WTC11 (cell line): ENCODE data around the gene TMEM143.

ENCODE experiments used
- CREB1 ChIP-seq: sonication (generic); formaldehyde crosslinking; IDR thresholded peaks from 2 replicates; pipeline ENCODE4 v1.8.0; 2023; ENCODE audit warnings: mild to moderate bottlenecking, missing genetic modification reagents
- TF ChIP-seq, protein P1 (sequence below): fragments of 200-600 bp; IDR thresholded peaks from 2 replicates; pipeline ENCODE4 v1.8.0; 2022; ENCODE audit warnings: antibody characterized with exemption
- TF ChIP-seq, protein P2 (sequence below): sonication (generic); formaldehyde crosslinking; IDR thresholded peaks from 2 replicates; pipeline ENCODE4 v1.8.0; 2022; ENCODE audit warnings: mild to moderate bottlenecking, missing genetic modification reagents

DNA sequence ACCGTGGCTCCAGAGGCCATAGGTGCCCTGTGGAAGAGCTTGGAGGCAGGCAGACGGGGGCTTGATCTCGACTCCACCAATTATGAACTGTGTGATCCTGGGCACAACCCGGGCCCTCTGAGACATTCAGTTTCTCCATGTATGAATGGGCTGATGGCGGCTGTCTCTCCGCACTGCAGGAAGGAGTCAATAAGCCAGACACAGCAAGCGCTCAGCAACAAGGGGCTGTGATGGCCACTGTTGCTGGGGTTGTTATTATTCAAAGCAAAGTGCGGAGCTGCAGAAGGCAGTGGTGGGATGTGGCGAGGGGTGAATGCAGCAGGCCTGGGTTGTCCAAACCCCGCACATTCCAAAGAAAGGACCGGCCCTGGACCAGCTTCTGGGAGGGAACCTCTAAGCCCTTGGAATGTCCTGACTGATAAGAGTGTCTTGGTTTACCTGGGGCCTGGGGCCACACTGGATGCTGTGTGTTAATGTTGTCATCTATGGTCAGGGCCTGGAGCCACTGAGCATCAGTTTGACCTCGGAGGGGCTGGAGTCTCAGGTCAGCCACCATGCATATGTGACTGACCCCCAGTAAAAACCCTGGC lies 8.3 kb downstream of the TMEM143 start:
- TF ChIP-seq, protein P1, sequence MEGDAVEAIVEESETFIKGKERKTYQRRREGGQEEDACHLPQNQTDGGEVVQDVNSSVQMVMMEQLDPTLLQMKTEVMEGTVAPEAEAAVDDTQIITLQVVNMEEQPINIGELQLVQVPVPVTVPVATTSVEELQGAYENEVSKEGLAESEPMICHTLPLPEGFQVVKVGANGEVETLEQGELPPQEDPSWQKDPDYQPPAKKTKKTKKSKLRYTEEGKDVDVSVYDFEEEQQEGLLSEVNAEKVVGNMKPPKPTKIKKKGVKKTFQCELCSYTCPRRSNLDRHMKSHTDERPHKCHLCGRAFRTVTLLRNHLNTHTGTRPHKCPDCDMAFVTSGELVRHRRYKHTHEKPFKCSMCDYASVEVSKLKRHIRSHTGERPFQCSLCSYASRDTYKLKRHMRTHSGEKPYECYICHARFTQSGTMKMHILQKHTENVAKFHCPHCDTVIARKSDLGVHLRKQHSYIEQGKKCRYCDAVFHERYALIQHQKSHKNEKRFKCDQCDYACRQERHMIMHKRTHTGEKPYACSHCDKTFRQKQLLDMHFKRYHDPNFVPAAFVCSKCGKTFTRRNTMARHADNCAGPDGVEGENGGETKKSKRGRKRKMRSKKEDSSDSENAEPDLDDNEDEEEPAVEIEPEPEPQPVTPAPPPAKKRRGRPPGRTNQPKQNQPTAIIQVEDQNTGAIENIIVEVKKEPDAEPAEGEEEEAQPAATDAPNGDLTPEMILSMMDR: no peak
- TF ChIP-seq, protein P2, sequence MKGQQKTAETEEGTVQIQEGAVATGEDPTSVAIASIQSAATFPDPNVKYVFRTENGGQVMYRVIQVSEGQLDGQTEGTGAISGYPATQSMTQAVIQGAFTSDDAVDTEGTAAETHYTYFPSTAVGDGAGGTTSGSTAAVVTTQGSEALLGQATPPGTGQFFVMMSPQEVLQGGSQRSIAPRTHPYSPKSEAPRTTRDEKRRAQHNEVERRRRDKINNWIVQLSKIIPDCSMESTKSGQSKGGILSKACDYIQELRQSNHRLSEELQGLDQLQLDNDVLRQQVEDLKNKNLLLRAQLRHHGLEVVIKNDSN (CRISPR knock-in tag): no peak
- no peak for TF ChIP-seq CREB1 (CRISPR knock-in tag)
